Measurements from ENCODE around the gene TRIM24. TPM values are rescaled to one million over a fixed set of nuclear protein-coding genes. Genes with fewer than 3 reads are reported as not detected.

TRIM24 gene
- polyA plus RNA-seq, 3 donors, result 3.5 to 8.9 (median 6.0) TPM

- no peak overlapping the region for H3K4me3 Mint-ChIP-seq
- Histone ChIP-seq H3K9ac (ENCODE audit: insufficient read depth, low read length, poor library complexity, severe bottlenecking) (no peak overlapping the region), H3K79me2 (ENCODE audit: insufficient read depth, low read length) (peaks cover 3% of the 10 kb centered on the region), H4K20me1 (ENCODE audit: insufficient read depth, low read length) (no peaks in the 10 kb centered on the region), H3K4me3 (replicated peaks in 1 of 3; ENCODE audit: low read depth in 2 of 3, low read length in 3 of 3) (no peak overlapping the region), H3K27ac (ENCODE audit: low read depth in 1 of 2, low read length in 2 of 2) (no peak overlapping the region), H3K4me1 (ENCODE audit: control insufficient read depth in 1 of 2, insufficient read depth in 2 of 2, low read length in 2 of 2) (peaks cover 0 to 22% of the 10 kb centered on the region in 2 donors), H3K27me3 (ENCODE audit: control insufficient read depth in 2 of 2, insufficient read depth in 2 of 2, low read length in 2 of 2) (no peaks in the 10 kb centered on the region), H3K36me3 (replicated peaks in 1 of 2; ENCODE audit: control insufficient read depth in 1 of 2, insufficient read depth in 2 of 2, low read length in 2 of 2) (peaks cover 97 to 100% of the 10 kb centered on the region in 2 donors), H2AFZ (ENCODE audit: insufficient read depth, low read depth, low read length, poor library complexity, severe bottlenecking) (no peak overlapping the region), H3K4me2 (replicated peaks; ENCODE audit: extremely low read depth, low read length, poor library complexity, severe bottlenecking) (no peak overlapping the region), H3K9me3 (replicated peaks in 1 of 2; ENCODE audit: control insufficient read depth in 1 of 2, insufficient read depth in 1 of 2, low read length in 2 of 2) (peaks cover 89 to 100% of the 10 kb centered on the region in 2 donors)
- peaks cover 0 to 2% (median 2%) of the 10 kb centered on the region in 3 donors for H3K27me3 Mint-ChIP-seq (ENCODE audit: low read depth in 3 of 3)
- no peak for DNase-seq
- peaks cover 95 to 98% of the 10 kb centered on the region in 2 donors for H3K36me3 Mint-ChIP-seq
- TF ChIP-seq CTCF (IDR thresholded peaks at IDR 0.05), result no peak
- 100% methylated on average over 5 of the region's 5 CpGs for WGBS (ENCODE audit: insufficient coverage)
- H3K4me1 Mint-ChIP-seq, result no peaks in the 10 kb centered on the region
- intact Hi-C loops (cut with micrococcal nuclease), result no loop called here
- peak overlapping the region in 1 of 7 donors; percentile 19 for H3K27ac Mint-ChIP-seq
- H3K9me3 Mint-ChIP-seq, result peaks cover 58 to 99% (median 91%) of the 10 kb centered on the region in 7 donors
Measured at GRCh38 chr7:138559448-138559847, 99.4 kb downstream of the TRIM24 start.

- H4K20me1 ChIP-seq (ENCODE audit: insufficient read depth, low read length), result no peaks in the 10 kb centered on the region
- TF ChIP-seq CTCF (IDR thresholded peaks at IDR 0.05), result no peak
- 87% methylated on average over 4 of the region's 4 CpGs for WGBS (ENCODE audit: insufficient coverage)
- peak overlapping the region in 2 of 3 experiments; percentile 75 to 79 for H3K4me3 ChIP-seq (replicated peaks in 1 of 3; ENCODE audit: low read depth in 2 of 3, low read length in 3 of 3)
- peaks cover 75 to 79% of the 10 kb centered on the region in 2 donors for H3K36me3 ChIP-seq (replicated peaks in 1 of 2; ENCODE audit: control insufficient read depth in 1 of 2, insufficient read depth in 2 of 2, low read length in 2 of 2)
- H2AFZ ChIP-seq (ENCODE audit: insufficient read depth, low read depth, low read length, poor library complexity, severe bottlenecking), result no peak overlapping the region
- peaks cover 3% of the 10 kb centered on the region for H3K79me2 ChIP-seq (ENCODE audit: insufficient read depth, low read length)
- H3K4me2 ChIP-seq (replicated peaks; ENCODE audit: extremely low read depth, low read length, poor library complexity, severe bottlenecking), result peak overlapping the region; percentile 75
- Mint-ChIP-seq H3K36me3 (peaks cover 79 to 91% of the 10 kb centered on the region in 2 donors), H3K9me3 (peaks cover 51 to 75% (median 71%) of the 10 kb centered on the region in 7 donors), H3K4me3 (no peak overlapping the region), H3K27me3 (ENCODE audit: low read depth in 3 of 3) (peaks cover 0 to 3% (median under 1%) of the 10 kb centered on the region in 3 donors), H3K4me1 (peaks cover 10% of the 10 kb centered on the region), H3K27ac (peak overlapping the region; percentile 41 to 87 (median 78))
- peak overlapping the region in 1 of 2 donors; percentile 92 for H3K27ac ChIP-seq (ENCODE audit: low read depth in 1 of 2, low read length in 2 of 2)
- H3K9me3 ChIP-seq (replicated peaks in 1 of 2; ENCODE audit: control insufficient read depth in 1 of 2, insufficient read depth in 1 of 2, low read length in 2 of 2), result peaks cover 70 to 74% of the 10 kb centered on the region in 2 donors
- no peak for DNase-seq
- peak overlapping the region; percentile 64 for H3K9ac ChIP-seq (ENCODE audit: insufficient read depth, low read length, poor library complexity, severe bottlenecking)
- intact Hi-C loops (cut with micrococcal nuclease), result no loop called here
- H3K4me1 ChIP-seq (ENCODE audit: control insufficient read depth in 1 of 2, insufficient read depth in 2 of 2, low read length in 2 of 2), result peaks cover 5 to 48% of the 10 kb centered on the region in 2 donors
- no peaks in the 10 kb centered on the region for H3K27me3 ChIP-seq (ENCODE audit: control insufficient read depth in 2 of 2, insufficient read depth in 2 of 2, low read length in 2 of 2)
Measured at GRCh38 chr7:138563808-138564207, 103.7 kb downstream of the TRIM24 start.

All from CD14-positive monocyte (primary cell).